IMR-90 (cell line): ENCODE measurements around the gene C11orf71. TPM values are rescaled to one million over a fixed set of nuclear protein-coding genes. Genes with fewer than 3 reads are reported as not detected.

Experiments
- ATAC-seq: fragments of 200-7000 bp; cut with Tn5 transposase; 2 replicates; pipeline ENCODE4 v1.9.1; 2020; ENCODE audit warnings: low read depth, mild to moderate bottlenecking, moderate library complexity
- BruUV-seq: library from RNA; stranded (reverse); fragments of 400-500 nt; replicated peaks from 2 replicates; lab custom pipeline; 2021; lab: Mats Ljungman, UMichigan
- CTCF ChIA-PET: fragments of 300-600 bp; formaldehyde crosslinking; extraction: SDS; loops from one replicate; lab custom pipeline; 2021; ENCODE audit warnings: antibody characterized with exemption; lab: Yijun Ruan, JAX
- POLR2A ChIA-PET: fragments of 300-600 bp; sonication (Branson Sonifier 250); formaldehyde crosslinking; loops from one replicate; lab custom pipeline; 2022; ENCODE audit warnings: antibody characterized with exemption; ENCODE audit not compliant: unreplicated experiment; lab: Charles Lee
- DNase-seq: peaks from one replicate; pipeline ENCODE4 v3.0.0; 2013
- H2AFZ ChIP-seq: replicated peaks from 2 replicates; pipeline ENCODE3; 2013; ENCODE audit warnings: low read length, mild to moderate bottlenecking; ENCODE audit not compliant: poor library complexity
- H2AK5ac ChIP-seq: 2 replicates; pipeline ENCODE4 v1.6.1; 2013; ENCODE audit warnings: low read depth, low read length, inconsistent platforms
- H2AK9ac ChIP-seq: replicated peaks from 2 replicates; pipeline ENCODE3; 2013; ENCODE audit warnings: mild to moderate bottlenecking, low read depth, low read length, moderate library complexity; ENCODE audit not compliant: poor library complexity
- H2BK120ac ChIP-seq: 2 replicates; pipeline ENCODE4 v1.6.1; 2013; ENCODE audit warnings: low read depth, low read length, inconsistent platforms
- H2BK15ac ChIP-seq: 3 replicates; pipeline ENCODE4 v1.6.1; 2013; ENCODE audit warnings: low read depth, low read length, inconsistent platforms
- H2BK20ac ChIP-seq: 2 replicates; pipeline ENCODE4 v1.6.1; 2013; ENCODE audit warnings: low read depth, mild to moderate bottlenecking, inconsistent platforms, low read length, moderate library complexity
- H2BK5ac ChIP-seq: 2 replicates; pipeline ENCODE4 v1.6.1; 2013; ENCODE audit warnings: mild to moderate bottlenecking, low read depth, low read length, inconsistent platforms; ENCODE audit not compliant: poor library complexity, severe bottlenecking
- H3K14ac ChIP-seq: replicated peaks from 2 replicates; pipeline ENCODE4 v1.6.1; 2013; ENCODE audit warnings: low read depth, low read length, inconsistent platforms
- H3K18ac ChIP-seq: 2 replicates; pipeline ENCODE4 v1.6.1; 2013; ENCODE audit warnings: low read depth, low read length, control low read depth
- H3K23ac ChIP-seq: 2 replicates; pipeline ENCODE4 v1.6.1; 2013; ENCODE audit warnings: low read depth, low read length, inconsistent platforms
- H3K27ac ChIP-seq: 2 replicates; pipeline ENCODE4 v1.5.1; 2013; ENCODE audit warnings: mild to moderate bottlenecking, control low read depth, low read length; ENCODE audit not compliant: insufficient read depth
- H3K27me3 ChIP-seq: 2 replicates; pipeline ENCODE4 v1.6.1; 2013; ENCODE audit warnings: low read length; ENCODE audit not compliant: control insufficient read depth, insufficient read depth
- H3K36me3 ChIP-seq: 2 replicates; pipeline ENCODE4 v1.6.1; 2013; ENCODE audit warnings: low read length, mixed read lengths; ENCODE audit not compliant: control insufficient read depth, insufficient read depth
- H3K4ac ChIP-seq: 2 replicates; pipeline ENCODE4 v1.6.1; 2013; ENCODE audit warnings: low read depth, low read length, inconsistent platforms
- H3K4me1 ChIP-seq: 2 replicates; pipeline ENCODE4 v1.6.1; 2013; ENCODE audit warnings: low read length, mixed read lengths; ENCODE audit not compliant: control insufficient read depth, insufficient read depth
- H3K4me2 ChIP-seq: 2 replicates; pipeline ENCODE4 v1.6.1; 2013; ENCODE audit warnings: low read depth, mild to moderate bottlenecking, control low read depth, low read length, moderate library complexity
- H3K4me3 ChIP-seq: 2 replicates; pipeline ENCODE4 v1.5.1; 2013; ENCODE audit warnings: low read depth, mild to moderate bottlenecking, control low read depth, low read length, moderate library complexity; ENCODE audit not compliant: insufficient read depth
- H3K56ac ChIP-seq: 2 replicates; pipeline ENCODE4 v1.6.1; 2013; ENCODE audit warnings: low read length, inconsistent platforms; ENCODE audit not compliant: insufficient read depth; ENCODE audit errors: extremely low read depth
- H3K79me1 ChIP-seq, 2 experiments: 2 replicates each; pipeline ENCODE4 v1.6.1; 2013; ENCODE audit warnings: low read length in 2 of 2, inconsistent platforms in 1 of 2, low read depth in 1 of 2
- H3K9ac ChIP-seq: 2 replicates; pipeline ENCODE4 v1.6.1; 2013; ENCODE audit warnings: low read depth, low read length, control low read depth
- H3K9me1 ChIP-seq: 2 replicates; pipeline ENCODE4 v1.6.1; 2013; ENCODE audit warnings: low read length, inconsistent platforms; ENCODE audit not compliant: insufficient read depth
- H3K9me3 ChIP-seq: 2 replicates; pipeline ENCODE4 v1.6.1; 2013; ENCODE audit warnings: low read length; ENCODE audit not compliant: control insufficient read depth, insufficient read depth
- H4K20me1 ChIP-seq: 2 replicates; pipeline ENCODE4 v1.6.1; 2013; ENCODE audit warnings: low read length, inconsistent platforms; ENCODE audit not compliant: insufficient read depth
- H4K5ac ChIP-seq: 2 replicates; pipeline ENCODE4 v1.6.1; 2013; ENCODE audit warnings: mild to moderate bottlenecking, low read depth, low read length, control low read depth
- H4K8ac ChIP-seq, 2 experiments: 2 replicates each; pipeline ENCODE4 v1.6.1; 2013; ENCODE audit warnings: low read depth in 2 of 2, low read length in 2 of 2, control low read depth in 1 of 2, inconsistent platforms in 1 of 2
- H4K91ac ChIP-seq: 2 replicates; pipeline ENCODE4 v1.6.1; 2013; ENCODE audit warnings: low read depth, low read length, inconsistent platforms; ENCODE audit not compliant: insufficient read depth
- CEBPB ChIP-seq: IDR thresholded peaks from 2 replicates; pipeline ENCODE4 v1.6.1; 2012; ENCODE audit warnings: low read depth, low read length, improper control_type of control experiment
- FOS ChIP-seq: fragments of 150-350 bp; IDR thresholded peaks from 2 replicates; pipeline ENCODE4 v1.6.1; 2016; ENCODE audit warnings: low read depth, low read length
- WGBS, 2 experiments: methylation state at CpG; one replicate each; pipeline versions ENCODE4 v1.1.5 to v1.1.7; 2013; ENCODE audit warnings: missing lambda C conversion rate in 2 of 2; ENCODE audit not compliant: insufficient read length in 1 of 2; ENCODE audit errors: extremely low coverage in 2 of 2; 5-methylcytosine and 5-hydroxymethylcytosine counted together
- dilution Hi-C: fragments of 300-500 bp; cut with HindIII; formaldehyde crosslinking; loops from one replicate; pipeline ENCODE4 v1.14.3; 2018; ENCODE audit warnings: low sequenced_read_pairs; ENCODE audit not compliant: unreplicated experiment
- in situ Hi-C: fragments of 300-500 bp; cut with MboI; formaldehyde crosslinking; loops from 3 replicates; pipeline ENCODE4 v1.14.3; 2019; ENCODE audit warnings: low sequenced_read_pairs, inconsistent platforms, mixed read lengths
- intact Hi-C: fragments of 100-400 bp; cut with micrococcal nuclease; formaldehyde crosslinking; loops from 2 replicates; pipeline ENCODE4 v1.10.0; 2022
- polyA plus RNA-seq, 3 experiments: library from polyadenylated mRNA; depleted of rRNA; stranded (reverse); fragments of >200 nt; gene quantifications; 2 replicates each; pipeline ENCODE4 v1.2.3, GENCODE V29; 2012; ENCODE audit warnings: low replicate concordance in 1 of 3
- total RNA-seq: library from RNA; depleted of rRNA; stranded (reverse); fragments of >200 nt; gene quantifications from 2 replicates; pipeline ENCODE4 v1.2.3, GENCODE V29; 2012

The C11orf71 gene
- total and polyA plus RNA-seq, 2 of the 4 experiments (the other 2 are of a cell fraction), result 2.3 to 3.7 TPM

- Histone ChIP-seq H3K79me1 (peaks cover 37 to 53% of the 10 kb centered on the region in 2 experiments), H2BK15ac (0 out of 3 replicates have a peak overlapping the region, but pooled peaks have one; percentile 27), H3K9me3 (no peaks in the 10 kb centered on the region), H3K4me1 (peaks cover 16% of the 10 kb centered on the region), H3K23ac (peak overlapping the region; percentile 36; the same call in 1 of the 2 replicates), H4K91ac (peak overlapping the region; percentile 43; the same call in 1 of the 2 replicates), H3K14ac (0 out of 2 replicates have a peak overlapping the region, but pooled peaks have one; percentile 5), H3K18ac (peak overlapping the region; percentile 83), H2AK5ac (no peak overlapping the region), H4K5ac (peak overlapping the region; percentile 38; the same call in 1 of the 2 replicates), H3K4me3 (no peak overlapping the region), H3K56ac (0 out of 2 replicates have a peak overlapping the region, but pooled peaks have one; percentile 8), H2AK9ac (no peak overlapping the region), H3K4ac (peak overlapping the region; percentile 22; the same call in 1 of the 2 replicates), H4K8ac (0 out of 4 replicates have a peak overlapping the region, but pooled peaks of 1 of the 2 experiments have one; percentile 30), H3K4me2 (peak overlapping the region; percentile 46; the same call in 1 of the 2 replicates), H2BK120ac (peak overlapping the region; percentile 78), H3K36me3 (peaks cover 28% of the 10 kb centered on the region), H2AFZ (no peak overlapping the region), H2BK5ac (peak overlapping the region; percentile 59), H4K20me1 (no peaks in the 10 kb centered on the region), H2BK20ac (peak overlapping the region; percentile 31), H3K27me3 (no peaks in the 10 kb centered on the region), H3K9ac (peak overlapping the region; percentile 40; the same call in 1 of the 2 replicates), H3K9me1 (peaks cover 3% of the 10 kb centered on the region; the same call in 1 of the 2 replicates), H3K27ac (peak overlapping the region; percentile 79; the same call in 1 of the 2 replicates)
- intact Hi-C loops, result loop anchor here (5.0 kb wide), 1 partner anchor 152 kb away; the partner anchor contains the start of gene NNMT
- dilution Hi-C loops, result no loop called here
- ChIA-PET CTCF (no interaction called here), POLR2A (no interaction called here)
- peak; percentile 54 for DNase-seq
- TF ChIP-seq FOS, result no peak
- TF ChIP-seq CEBPB, result peak; percentile 94
- BruUV-seq, result no TSS peak
- peak; percentile 12; the same call in 1 of the 2 replicates for ATAC-seq
- in situ Hi-C loops, result loop anchor here (10.0 kb wide), 1 partner anchor 94 kb away; no protein-coding TSS in a partner anchor
- no CpG with 5 or more reads among the region's 2 CpGs for WGBS, 2 experiments
Measured at GRCh38 chr11:114448749-114449482, 48.6 kb upstream of the C11orf71 start.
